Effector CD8-positive, alpha-beta T cell (primary cell): ENCODE results near the gene TTF1.

ENCODE experiments used
- DNase-seq: peaks from one replicate; lab custom pipeline; 2025; lab: John Stamatoyannopoulos, UW
- total RNA-seq, 4 experiments: gene quantifications; one replicate each; lab custom pipeline; 2026; lab: John Stamatoyannopoulos, UW

The TTF1 gene
- 40.6 to 53.3 (median 41.9) reads per million in 4 experiments for total RNA-seq

- peak; percentile 88 for DNase-seq
These were observed at the start of gene TTF1 for GRCh38 chr9:132406554-132407122. TSS of gene TTF1 (minus strand) at chr9:132406840. CDS start at chr9:132402821, 4,019 bp downstream.

- DNase-seq = no peak
These were observed 49.6 kb upstream of the TTF1 start for GRCh38 chr9:132456241-132456640.

- no peak for DNase-seq
These were observed 44.6 kb upstream of the TTF1 start for GRCh38 chr9:132451276-132451675.

- DNase-seq = no peak
These were observed 41.3 kb upstream of the TTF1 start for GRCh38 chr9:132447902-132448301.

GRCh38 chr9:132447346-132447745 lies 40.7 kb upstream of the TTF1 start:
- no peak for DNase-seq

GRCh38 chr9:132446887-132447286 lies 40.2 kb upstream of the TTF1 start:
- no peak for DNase-seq

- DNase-seq = no peak
These were observed 37.4 kb upstream of the TTF1 start for GRCh38 chr9:132443951-132444607.

GRCh38 chr9:132441404-132441803 lies 34.8 kb upstream of the TTF1 start:
- DNase-seq = no peak

GRCh38 chr9:132440735-132441134 lies 34.1 kb upstream of the TTF1 start:
- DNase-seq = no peak

- DNase-seq = no peak
These were observed 32.5 kb upstream of the TTF1 start for GRCh38 chr9:132439153-132439552.

GRCh38 chr9:132434881-132435280 lies 28.2 kb upstream of the TTF1 start:
- DNase-seq = no peak

- no peak for DNase-seq
These were observed 24.4 kb upstream of the TTF1 start for GRCh38 chr9:132430998-132431397.

- DNase-seq = no peak
These were observed 20.2 kb upstream of the TTF1 start for GRCh38 chr9:132426639-132427414.

- no peak for DNase-seq
These were observed 19.0 kb upstream of the TTF1 start for GRCh38 chr9:132425675-132426062.

GRCh38 chr9:132424857-132425674 lies 18.4 kb upstream of the TTF1 start:
- no peak for DNase-seq

- DNase-seq = no peak
These were observed 16.9 kb upstream of the TTF1 start for GRCh38 chr9:132423503-132423902.

- DNase-seq = no peak
These were observed 15.9 kb upstream of the TTF1 start for GRCh38 chr9:132422574-132422973.

GRCh38 chr9:132418726-132419363 lies 12.2 kb upstream of the TTF1 start:
- DNase-seq = no peak

GRCh38 chr9:132415181-132415580 lies 8.5 kb upstream of the TTF1 start:
- DNase-seq = no peak

GRCh38 chr9:132414731-132415130 lies 8.1 kb upstream of the TTF1 start:
- no peak for DNase-seq

- no peak for DNase-seq
These were observed 7.3 kb upstream of the TTF1 start for GRCh38 chr9:132413926-132414325.

GRCh38 chr9:132412089-132412488 lies 5.4 kb upstream of the TTF1 start:
- DNase-seq = no peak
